Neuronal stem cell (in vitro differentiated cells): ENCODE results near the gene EBF4.

ENCODE experiments used
- DNase-seq: peaks from one replicate; pipeline ENCODE4 v3.0.0-alpha.2; 2013; ENCODE audit warnings: low spot score
- H2AFZ ChIP-seq: one replicate; pipeline ENCODE4 v1.6.1; 2013; ENCODE audit warnings: mild to moderate bottlenecking, low read length, inconsistent platforms
- H2AK5ac ChIP-seq: 2 replicates; pipeline ENCODE4 v1.6.1; 2013; ENCODE audit warnings: low read depth, mild to moderate bottlenecking, inconsistent platforms, low read length, moderate library complexity, mixed read lengths
- H2BK120ac ChIP-seq: 2 replicates; pipeline ENCODE4 v1.6.1; 2013; ENCODE audit warnings: low read depth, mild to moderate bottlenecking, inconsistent platforms, low read length, moderate library complexity, mixed read lengths
- H2BK12ac ChIP-seq: one replicate; pipeline ENCODE4 v1.6.1; 2013; ENCODE audit warnings: low read length, inconsistent platforms
- H2BK15ac ChIP-seq: 2 replicates; pipeline ENCODE4 v1.6.1; 2013; ENCODE audit warnings: mild to moderate bottlenecking, low read length, inconsistent platforms, mixed read lengths
- H2BK5ac ChIP-seq: one replicate; pipeline ENCODE4 v1.6.1; 2013; ENCODE audit warnings: inconsistent platforms, mild to moderate bottlenecking, low read length, moderate library complexity
- H3K14ac ChIP-seq: one replicate; pipeline ENCODE4 v1.6.1; 2013; ENCODE audit warnings: low read length, inconsistent platforms
- H3K18ac ChIP-seq: 2 replicates; pipeline ENCODE4 v1.6.1; 2013; ENCODE audit warnings: low read length, inconsistent platforms
- H3K23ac ChIP-seq: 2 replicates; pipeline ENCODE4 v1.6.1; 2013; ENCODE audit warnings: low read depth, mild to moderate bottlenecking, mixed read lengths, low read length, inconsistent platforms; ENCODE audit not compliant: poor library complexity
- H3K27ac ChIP-seq: replicated peaks from 3 replicates; pipeline ENCODE4 v1.5.1; 2013; ENCODE audit warnings: low read length, inconsistent platforms
- H3K27me3 ChIP-seq, 3 experiments: 2 replicates each; pipeline ENCODE4 v1.6.1; 2013; ENCODE audit warnings: low read length in 3 of 3, mild to moderate bottlenecking in 2 of 3, inconsistent platforms in 1 of 3, low read depth in 1 of 3, mixed read lengths in 1 of 3, moderate library complexity in 1 of 3; ENCODE audit not compliant: control insufficient read depth in 3 of 3, insufficient read depth in 3 of 3
- H3K36me3 ChIP-seq, 2 donors: replicated peaks in 1 of 2; 2 replicates each; pipeline ENCODE4 v1.6.1; 2013; ENCODE audit warnings: low read length in 2 of 2; ENCODE audit not compliant: control insufficient read depth in 2 of 2, insufficient read depth in 2 of 2
- H3K4ac ChIP-seq: 2 replicates; pipeline ENCODE4 v1.6.1; 2013; ENCODE audit warnings: inconsistent platforms, mild to moderate bottlenecking, low read length, moderate library complexity
- H3K4me1 ChIP-seq, 2 donors: 1 replicate in 1 of 2; 2 replicates in 1 of 2; pipeline ENCODE4 v1.6.1; 2013; ENCODE audit warnings: low read length in 2 of 2, low read depth in 1 of 2; ENCODE audit not compliant: control insufficient read depth in 2 of 2, insufficient read depth in 1 of 2
- H3K4me2 ChIP-seq: one replicate; pipeline ENCODE4 v1.6.1; 2013; ENCODE audit warnings: mild to moderate bottlenecking, low read length, inconsistent platforms; ENCODE audit not compliant: insufficient read depth, poor library complexity, severe bottlenecking
- H3K4me3 ChIP-seq, 2 donors: 2 replicates each; pipeline ENCODE4 v1.5.1; 2013; ENCODE audit warnings: low read length in 2 of 2, mild to moderate bottlenecking in 2 of 2, inconsistent platforms in 1 of 2, moderate library complexity in 1 of 2
- H3K79me1 ChIP-seq: one replicate; pipeline ENCODE4 v1.6.1; 2013; ENCODE audit warnings: low read depth, mild to moderate bottlenecking, inconsistent platforms, low read length, moderate library complexity
- H3K9ac ChIP-seq: one replicate; pipeline ENCODE4 v1.6.1; 2013; ENCODE audit warnings: mild to moderate bottlenecking, low read depth, low read length, inconsistent platforms; ENCODE audit not compliant: poor library complexity
- H3K9me3 ChIP-seq, 2 donors: replicated peaks in 1 of 2; 2 replicates each; pipeline versions ENCODE3 to v1.6.1; 2013; ENCODE audit warnings: low read length in 2 of 2, mild to moderate bottlenecking in 2 of 2, inconsistent platforms in 1 of 2, low read depth in 1 of 2, mixed read lengths in 1 of 2, moderate library complexity in 1 of 2; ENCODE audit not compliant: control insufficient read depth in 2 of 2, insufficient read depth in 1 of 2
- H4K8ac ChIP-seq: one replicate; pipeline ENCODE4 v1.6.1; 2013; ENCODE audit warnings: low read depth, mild to moderate bottlenecking, inconsistent platforms, low read length, moderate library complexity
- H4K91ac ChIP-seq: one replicate; pipeline ENCODE4 v1.6.1; 2013; ENCODE audit warnings: low read length, low read depth, mild to moderate bottlenecking, inconsistent platforms; ENCODE audit not compliant: poor library complexity
- WGBS, 2 donors: extraction: QIAGEN DNeasy Blood & Tissue Kit; methylation state at CpG; one replicate each; pipeline ENCODE4 v1.1.7; 2013; ENCODE audit warnings: missing lambda C conversion rate in 2 of 2, mixed read lengths in 1 of 2; ENCODE audit not compliant: insufficient read length in 2 of 2, insufficient replicate concordance in 1 of 2; ENCODE audit errors: extremely low coverage in 2 of 2; 5-methylcytosine and 5-hydroxymethylcytosine counted together

Gene EBF4

DNA sequence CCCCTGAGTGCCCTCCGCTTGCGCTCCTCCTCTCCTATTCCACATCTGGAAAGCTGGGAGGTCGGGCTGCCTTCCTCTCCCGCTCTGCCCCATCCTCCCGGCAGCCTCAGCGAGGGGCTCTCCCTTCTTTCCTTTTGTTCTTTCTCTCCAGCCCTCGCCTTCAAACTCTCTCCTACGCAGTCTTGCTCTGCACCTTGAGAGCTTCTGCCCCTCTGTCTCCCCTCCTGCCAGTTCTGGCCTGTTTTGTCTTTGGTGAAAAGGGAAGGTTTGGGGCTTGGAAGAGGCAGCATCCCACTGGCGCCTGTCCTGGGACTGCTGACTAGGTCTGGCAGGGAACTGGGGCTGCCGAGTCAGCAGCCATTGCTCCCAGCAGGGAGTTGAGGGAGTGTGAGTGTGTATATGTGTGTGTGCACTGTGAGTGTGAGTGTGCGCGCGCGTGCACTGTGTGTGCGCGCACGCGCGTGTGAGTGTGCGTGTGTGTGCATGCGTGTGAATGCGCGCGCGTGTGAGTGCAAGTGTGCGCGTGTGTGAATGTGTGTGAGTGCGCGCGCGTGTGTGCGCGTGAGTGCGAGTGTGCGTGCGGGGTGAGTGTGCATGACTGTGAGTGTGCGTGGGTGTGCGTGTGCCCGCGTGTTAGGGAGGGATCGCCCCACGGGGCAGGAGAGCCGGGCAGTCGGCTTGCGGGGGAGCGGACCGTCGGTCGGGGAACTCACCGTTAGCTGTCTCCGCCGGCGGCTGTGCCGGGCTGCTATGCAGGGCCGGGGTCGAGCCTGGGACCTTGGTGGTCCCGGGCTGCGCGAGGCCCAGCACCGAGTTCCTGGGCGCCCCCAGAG lies 107.3 kb downstream of the EBF4 start:
- H2AK5ac ChIP-seq = peak overlapping the region; percentile 90
- H2BK5ac ChIP-seq = peak overlapping the region; percentile 46
- WGBS, 2 donors = no CpG with 5 or more reads among the region's 61 CpGs
- peak overlapping the region; percentile 88 to 100 for H3K4me3 ChIP-seq
- H3K4ac ChIP-seq = peak overlapping the region; percentile 97
- peak overlapping the region; percentile 100 for H3K9ac ChIP-seq
- H3K79me1 ChIP-seq = peaks cover 8% of the 10 kb centered on the region
- H3K9me3 ChIP-seq = no peaks in the 10 kb centered on the region
- peak overlapping the region; percentile 80 for H3K27ac ChIP-seq
- H2BK120ac ChIP-seq = peak overlapping the region; percentile 65
- H2AFZ ChIP-seq = peak overlapping the region; percentile 93
- H3K36me3 ChIP-seq = peaks cover 34 to 45% of the 10 kb centered on the region in 2 donors
- DNase-seq = no peak
- peak overlapping the region; percentile 97 for H3K4me2 ChIP-seq
- peaks cover 8 to 33% (median 15%) of the 10 kb centered on the region in 3 experiments for H3K27me3 ChIP-seq
- peak overlapping the region; percentile 99 for H3K14ac ChIP-seq
- H4K8ac ChIP-seq = peak overlapping the region; percentile 100
- peaks cover 13 to 15% of the 10 kb centered on the region in 2 donors for H3K4me1 ChIP-seq
- peak overlapping the region; percentile 99 for H3K18ac ChIP-seq
- H2BK12ac ChIP-seq = peak overlapping the region; percentile 98
- H3K23ac ChIP-seq = peak overlapping the region; percentile 99
- H4K91ac ChIP-seq = peak overlapping the region; percentile 87
- peak overlapping the region; percentile 74 for H2BK15ac ChIP-seq

- peak within 1 kb of the TSS; percentile 99 for H3K23ac ChIP-seq
- peak within 1 kb of the TSS; percentile 80 for H3K27ac ChIP-seq
- peaks cover 15 to 41% (median 21%) of the 10 kb centered on the region in 3 experiments for H3K27me3 ChIP-seq
- peak within 1 kb of the TSS; percentile 88 to 100 for H3K4me3 ChIP-seq
- peak within 1 kb of the TSS; percentile 100 for H4K8ac ChIP-seq
- H2AK5ac ChIP-seq = peak within 1 kb of the TSS; percentile 90
- peak within 1 kb of the TSS; percentile 100 for H3K9ac ChIP-seq
- H2BK15ac ChIP-seq = peak within 1 kb of the TSS; percentile 74
- no peaks in the 10 kb centered on the region for H3K9me3 ChIP-seq
- peaks cover 8% of the 10 kb centered on the region for H3K79me1 ChIP-seq
- peak; percentile 66 for DNase-seq
- peak within 1 kb of the TSS; percentile 87 for H4K91ac ChIP-seq
- no CpG with 5 or more reads among the region's 52 CpGs for WGBS, 2 donors
- H3K4ac ChIP-seq = peak within 1 kb of the TSS; percentile 97
- H3K4me1 ChIP-seq = peaks cover 15% of the 10 kb centered on the region in 2 donors
- H3K36me3 ChIP-seq = peaks cover 26 to 37% of the 10 kb centered on the region in 2 donors
- peak within 1 kb of the TSS; percentile 99 for H3K14ac ChIP-seq
- peak within 1 kb of the TSS; percentile 98 for H2BK12ac ChIP-seq
- peak within 1 kb of the TSS; percentile 99 for H3K18ac ChIP-seq
- H2AFZ ChIP-seq = peak within 1 kb of the TSS; percentile 93
- peak within 1 kb of the TSS; percentile 97 for H3K4me2 ChIP-seq
- peak within 1 kb of the TSS; percentile 46 for H2BK5ac ChIP-seq
- H2BK120ac ChIP-seq = peak within 1 kb of the TSS; percentile 65
Measured at GRCh38 chr20:2800521-2801285, 108.1 kb downstream of the EBF4 start, which contains the start of gene CPXM1. Gene CPXM1 (minus strand): TSS chr20:2800627. CDS start chr20:2800572, 55 bp downstream.

GRCh38 chr20:2801286-2801728 lies 108.7 kb downstream of the EBF4 start:
- peaks cover 21 to 31% of the 10 kb centered on the region in 2 donors for H3K36me3 ChIP-seq
- no peak overlapping the region for H2AK5ac ChIP-seq
- H3K18ac ChIP-seq = no peak overlapping the region
- no peak overlapping the region for H2BK120ac ChIP-seq
- no peak overlapping the region for H3K9ac ChIP-seq
- peak overlapping the region; percentile 93 for H2AFZ ChIP-seq
- no peak for DNase-seq
- no peak overlapping the region for H3K27ac ChIP-seq
- H2BK12ac ChIP-seq = no peak overlapping the region
- H3K14ac ChIP-seq = no peak overlapping the region
- H2BK5ac ChIP-seq = no peak overlapping the region
- H3K23ac ChIP-seq = no peak overlapping the region
- no peak overlapping the region for H2BK15ac ChIP-seq
- peaks cover 0 to 6% of the 10 kb centered on the region in 2 donors for H3K9me3 ChIP-seq
- no peak overlapping the region for H4K91ac ChIP-seq
- peaks cover 15 to 19% of the 10 kb centered on the region in 2 donors for H3K4me1 ChIP-seq
- H3K27me3 ChIP-seq = peaks cover 19 to 47% (median 27%) of the 10 kb centered on the region in 3 experiments
- H3K79me1 ChIP-seq = peaks cover 8% of the 10 kb centered on the region
- H3K4me3 ChIP-seq = peak overlapping the region in 1 of 2 donors; percentile 100
- H3K4ac ChIP-seq = no peak overlapping the region
- H3K4me2 ChIP-seq = peak overlapping the region; percentile 76
- no CpG with 5 or more reads among the region's 13 CpGs for WGBS, 2 donors
- no peak overlapping the region for H4K8ac ChIP-seq
